Muscle layer of duodenum (tissue), 2 donors: ENCODE results near the gene C1orf116.

Experiments used
- H3K27ac ChIP-seq: one replicate; pipeline ENCODE4 v1.7.0; 2013; ENCODE audit warnings: mild to moderate bottlenecking, low read length
- H3K27me3 ChIP-seq: one replicate; pipeline ENCODE4 v1.7.0; 2013; ENCODE audit warnings: low read depth, mild to moderate bottlenecking, control low read depth, low read length
- H3K36me3 ChIP-seq, 2 donors: one replicate each; pipeline ENCODE4 v1.7.0; 2013; ENCODE audit warnings: low read length in 2 of 2, control low read depth in 1 of 2, mild to moderate bottlenecking in 1 of 2; ENCODE audit not compliant: insufficient read depth in 2 of 2, control insufficient read depth in 1 of 2
- H3K4me1 ChIP-seq, 2 donors: one replicate each; pipeline ENCODE4 v1.7.0; 2013; ENCODE audit warnings: low read length in 2 of 2, mild to moderate bottlenecking in 2 of 2, control low read depth in 1 of 2, moderate library complexity in 1 of 2; ENCODE audit not compliant: insufficient read depth in 2 of 2, control insufficient read depth in 1 of 2
- H3K4me3 ChIP-seq, 2 donors: one replicate each; pipeline ENCODE4 v1.7.0; 2013; ENCODE audit warnings: low read length in 2 of 2, low read depth in 1 of 2, mild to moderate bottlenecking in 1 of 2
- H3K9me3 ChIP-seq, 2 donors: one replicate each; pipeline ENCODE4 v1.7.0; 2013; ENCODE audit warnings: low read length in 2 of 2, control low read depth in 1 of 2, mild to moderate bottlenecking in 1 of 2; ENCODE audit not compliant: control insufficient read depth in 1 of 2
- donor health status: healthy.

C1orf116 gene

GRCh38 chr1:207034208-207034607 lies 1.7 kb upstream of the C1orf116 start:
- Histone ChIP-seq H3K27me3 (no peaks in the 10 kb centered on the region), H3K4me1 (no peaks in the 10 kb centered on the region), H3K9me3 (no peaks in the 10 kb centered on the region), H3K36me3 (no peaks in the 10 kb centered on the region), H3K27ac (no peak overlapping the region), H3K4me3 (no peak overlapping the region)

DNA sequence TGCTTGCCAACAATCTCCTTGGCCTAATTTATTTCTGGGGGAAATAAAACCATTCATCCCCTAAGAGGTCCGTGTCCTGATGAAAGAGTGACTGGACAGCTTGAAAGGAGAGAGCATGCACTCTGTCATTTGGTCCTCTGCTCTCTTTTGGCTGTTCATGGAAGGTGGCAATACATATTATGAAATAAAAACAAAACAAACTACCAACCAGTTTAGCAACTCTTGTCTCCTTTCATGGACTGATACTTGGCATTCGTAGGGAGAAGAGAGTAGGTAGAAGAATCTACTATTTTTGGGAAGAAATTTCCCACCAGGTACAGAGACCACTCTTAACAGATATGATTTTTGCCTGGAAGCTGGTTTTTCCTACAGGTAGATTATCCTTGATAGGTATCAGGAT lies 746 bp upstream of the C1orf116 start:
- Histone ChIP-seq H3K4me1 (no peaks in the 10 kb centered on the region), H3K27me3 (no peaks in the 10 kb centered on the region), H3K36me3 (no peaks in the 10 kb centered on the region), H3K4me3 (no peak overlapping the region), H3K27ac (peak overlapping the region; percentile 11), H3K9me3 (no peaks in the 10 kb centered on the region)

DNA sequence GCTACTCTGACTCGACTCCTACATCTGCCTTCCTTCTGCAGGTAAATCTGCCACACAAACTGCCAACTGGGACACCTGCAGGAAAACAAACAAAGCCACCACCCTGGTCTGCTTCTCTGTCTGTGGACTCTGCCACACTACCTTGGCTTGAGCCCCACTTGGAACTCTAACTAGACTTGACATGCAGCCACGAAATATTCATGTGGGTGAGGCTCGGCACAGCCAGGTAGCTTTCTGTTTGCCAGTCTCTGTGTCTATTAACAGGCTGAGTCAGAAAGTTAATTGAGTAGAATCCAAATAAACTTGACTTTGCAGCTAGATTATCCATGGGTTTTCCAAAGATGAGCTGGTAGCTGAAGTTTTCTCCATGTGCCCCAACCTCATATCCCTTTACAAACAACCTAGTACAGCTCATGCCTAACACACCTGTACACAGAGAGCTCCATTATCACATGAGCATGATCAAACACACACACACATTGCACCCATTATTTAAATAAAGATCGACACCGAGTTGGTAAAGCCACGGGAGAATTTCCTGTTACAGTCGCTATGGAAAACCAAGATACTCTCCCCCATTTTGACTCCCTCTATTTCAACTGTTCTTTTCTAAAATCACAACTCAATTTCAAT lies 808 bp downstream of the C1orf116 start:
- Histone ChIP-seq H3K4me1 (no peaks in the 10 kb centered on the region), H3K36me3 (no peaks in the 10 kb centered on the region), H3K4me3 (peak overlapping the region in 1 of 2 donors; percentile 58), H3K9me3 (no peaks in the 10 kb centered on the region), H3K27ac (peak overlapping the region; percentile 86), H3K27me3 (no peaks in the 10 kb centered on the region)

DNA sequence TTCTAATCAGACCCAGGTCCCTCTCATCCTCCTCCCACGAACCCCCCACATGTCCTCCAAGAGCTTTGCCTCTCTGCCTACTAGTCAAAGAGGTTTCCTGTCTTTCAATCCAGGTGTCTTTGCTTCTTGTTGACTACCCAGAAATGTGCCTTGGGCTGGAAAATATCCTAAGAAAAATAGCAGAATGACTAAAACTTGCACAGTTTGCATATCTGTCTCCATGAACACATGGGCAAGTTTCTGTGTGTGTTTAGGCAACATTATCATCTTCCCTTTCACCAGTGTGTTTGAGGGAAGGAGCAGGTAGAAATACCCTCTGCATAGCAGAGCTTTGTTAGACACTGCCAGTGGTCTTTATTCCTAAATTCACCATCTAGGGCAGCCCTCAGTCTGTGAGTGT lies 1.5 kb downstream of the C1orf116 start:
- H3K4me1 ChIP-seq: peaks cover 0 to under 1% of the 10 kb centered on the region in 2 donors

GRCh38 chr1:207030522-207031009 lies 2.0 kb downstream of the C1orf116 start:
- no peaks in the 10 kb centered on the region for H3K27me3 ChIP-seq
- no peaks in the 10 kb centered on the region for H3K9me3 ChIP-seq
- H3K4me1 ChIP-seq: peaks cover under 1 to 5% of the 10 kb centered on the region in 2 donors
- peak overlapping the region in 1 of 2 donors; percentile 58 for H3K4me3 ChIP-seq
- no peaks in the 10 kb centered on the region for H3K36me3 ChIP-seq
- peak overlapping the region; percentile 86 for H3K27ac ChIP-seq

More for the DNA sequence above, 1.5 kb downstream of the C1orf116 start:
- Histone ChIP-seq H3K36me3 (no peaks in the 10 kb centered on the region), H3K27ac (peak overlapping the region; percentile 86), H3K9me3 (no peaks in the 10 kb centered on the region), H3K27me3 (no peaks in the 10 kb centered on the region), H3K4me3 (peak overlapping the region in 1 of 2 donors; percentile 58)

DNA sequence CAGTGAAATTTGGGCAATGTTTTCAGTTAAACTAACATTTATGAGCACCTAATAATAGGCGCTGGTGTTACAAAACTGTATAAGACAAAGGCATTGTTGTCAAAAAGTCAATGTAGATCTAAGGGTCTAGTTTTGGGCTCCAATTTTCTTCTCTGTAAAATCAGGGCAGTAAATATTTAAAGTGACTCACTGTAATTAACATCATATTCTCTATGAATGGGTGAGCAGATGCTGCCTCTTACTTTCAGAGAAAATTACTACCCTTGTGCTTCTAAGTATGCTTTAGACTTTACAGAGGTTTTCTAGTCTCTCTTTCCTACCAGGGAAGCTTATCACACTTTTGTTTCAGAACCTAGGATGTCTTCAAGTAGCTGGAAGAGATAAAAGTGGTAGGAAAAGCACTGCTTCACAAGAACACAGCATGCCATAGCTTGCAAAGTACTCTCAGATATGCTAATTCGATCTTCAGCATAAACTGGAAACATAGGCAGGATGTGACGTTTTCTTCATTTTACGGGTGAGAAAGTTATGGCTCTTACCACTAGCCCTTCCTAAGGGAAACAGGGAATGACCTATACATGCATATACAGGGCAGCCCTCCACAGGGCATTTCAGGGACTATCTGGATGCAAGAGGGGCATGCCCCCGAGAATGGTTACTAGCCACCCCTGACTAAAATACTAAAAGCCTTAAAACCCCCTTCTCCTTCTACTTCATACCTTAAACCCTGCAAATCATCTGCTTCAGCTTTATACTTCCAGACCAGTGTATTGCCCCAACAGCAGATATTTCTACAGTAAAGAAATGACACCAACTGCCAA lies 2.6 kb downstream of the C1orf116 start:
- H3K4me3 ChIP-seq: no peak overlapping the region

DNA sequence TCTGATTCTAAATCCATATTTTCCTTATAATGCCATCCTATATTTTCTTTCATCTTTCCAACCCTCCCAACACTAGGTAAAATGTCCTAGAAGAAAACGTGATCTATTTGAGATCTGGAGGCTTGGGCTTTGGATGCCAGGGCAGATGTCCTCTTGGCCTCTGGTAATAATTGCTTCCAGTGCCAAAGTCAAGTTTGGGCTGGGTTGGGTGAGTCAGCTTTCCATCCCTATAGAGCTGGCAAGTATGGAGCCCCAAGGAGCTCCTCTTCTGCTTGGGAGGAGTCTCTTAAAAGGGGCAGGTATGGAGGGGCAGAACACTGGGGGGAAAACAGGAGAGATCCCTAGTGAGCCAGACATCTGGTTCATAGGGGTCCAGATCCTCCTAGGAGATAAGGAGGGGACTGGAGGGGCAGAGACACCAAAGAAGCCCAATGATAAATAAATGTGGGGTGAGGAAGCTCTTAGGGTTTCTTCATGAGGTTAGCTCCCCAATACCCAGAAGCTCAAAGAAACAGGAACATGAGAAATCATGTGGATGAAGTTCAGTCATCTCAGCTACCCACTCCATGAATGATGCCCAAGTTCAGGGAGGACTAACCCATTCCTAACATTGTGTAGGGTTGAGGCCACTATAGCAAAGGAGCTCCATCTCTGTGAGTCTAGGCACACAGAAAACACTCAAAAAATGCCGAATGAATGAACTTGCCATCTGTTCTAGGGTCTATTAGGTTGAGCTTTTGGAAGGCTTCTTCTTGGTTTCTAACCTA lies 3.5 kb downstream of the C1orf116 start:
- Histone ChIP-seq H3K9me3 (no peaks in the 10 kb centered on the region), H3K36me3 (no peaks in the 10 kb centered on the region), H3K27me3 (no peaks in the 10 kb centered on the region), H3K27ac (peak overlapping the region; percentile 56), H3K4me1 (peaks cover 9 to 14% of the 10 kb centered on the region in 2 donors), H3K4me3 (no peak overlapping the region)

More for the DNA sequence above, 2.6 kb downstream of the C1orf116 start:
- H3K4me1 ChIP-seq: peaks cover 6 to 10% of the 10 kb centered on the region in 2 donors
- H3K27me3 ChIP-seq: no peaks in the 10 kb centered on the region
- H3K36me3 ChIP-seq: no peaks in the 10 kb centered on the region
- H3K27ac ChIP-seq: peak overlapping the region; percentile 86
- H3K9me3 ChIP-seq: no peaks in the 10 kb centered on the region

DNA sequence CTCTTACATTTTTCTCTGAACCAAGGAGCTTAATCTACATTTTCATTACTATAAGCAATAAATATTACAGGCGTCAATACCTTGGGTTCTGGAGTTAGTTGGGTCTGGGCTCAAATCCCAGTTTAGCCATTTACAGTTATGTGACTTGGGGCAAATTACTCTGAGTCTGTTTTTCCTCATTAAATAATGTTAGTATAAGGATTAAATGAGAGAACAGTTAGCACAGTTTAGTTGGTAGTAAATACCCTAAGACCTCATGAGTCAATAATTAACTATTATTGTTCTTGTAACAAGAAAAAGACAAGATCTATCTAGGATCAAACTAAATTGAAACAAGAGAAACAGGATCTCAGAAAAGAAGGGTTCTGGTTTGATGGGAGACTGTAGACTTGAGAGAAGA lies 4.6 kb downstream of the C1orf116 start:
- H3K27me3 ChIP-seq: no peaks in the 10 kb centered on the region
- no peaks in the 10 kb centered on the region for H3K36me3 ChIP-seq
- H3K4me1 ChIP-seq: peaks cover 9 to 14% of the 10 kb centered on the region in 2 donors
- no peak overlapping the region for H3K4me3 ChIP-seq
- no peaks in the 10 kb centered on the region for H3K9me3 ChIP-seq
- H3K27ac ChIP-seq: peak overlapping the region; percentile 56

GRCh38 chr1:207027206-207027777 lies 5.3 kb downstream of the C1orf116 start:
- Histone ChIP-seq H3K27ac (peak overlapping the region; percentile 66), H3K4me3 (no peak overlapping the region)

GRCh38 chr1:207026104-207026534 lies 6.4 kb downstream of the C1orf116 start:
- H3K4me1 ChIP-seq: peaks cover 9 to 14% of the 10 kb centered on the region in 2 donors
- no peaks in the 10 kb centered on the region for H3K27me3 ChIP-seq
- H3K4me3 ChIP-seq: no peak overlapping the region
- H3K27ac ChIP-seq: peak overlapping the region; percentile 66
- no peaks in the 10 kb centered on the region for H3K9me3 ChIP-seq
- H3K36me3 ChIP-seq: no peaks in the 10 kb centered on the region

More at GRCh38 chr1:207027206-207027777, 5.3 kb downstream of the C1orf116 start:
- peaks cover 9 to 14% of the 10 kb centered on the region in 2 donors for H3K4me1 ChIP-seq
- H3K27me3 ChIP-seq: no peaks in the 10 kb centered on the region
- no peaks in the 10 kb centered on the region for H3K36me3 ChIP-seq
- H3K9me3 ChIP-seq: no peaks in the 10 kb centered on the region
